HS-5 (cell line): ENCODE measurements around the gene COX14.
A peak's percentile ranks its signal among the peaks of the same experiment; 100 is the strongest.

Experiments
- DNase-seq: peaks from one replicate; pipeline ENCODE4 v3.0.0-alpha.2; 2012; ENCODE audit warnings: low read depth

COX14 gene

GRCh38 chr12:50084775-50085614 is 27.0 kb upstream of the COX14 start, which contains the start of gene SMARCD1:
Gene SMARCD1 (plus strand): TSS chr12:50085342. CDS start chr12:50085370, 28 bp downstream.
- peak; percentile 71 for DNase-seq

GRCh38 chr12:50085615-50086072 is 26.4 kb upstream of the COX14 start:
- no peak for DNase-seq

- no peak for DNase-seq
Observed at GRCh38 chr12:50086148-50086547, 25.9 kb upstream of the COX14 start.

GRCh38 chr12:50087151-50087550 is 24.9 kb upstream of the COX14 start:
- DNase-seq: no peak

- peak; percentile 68 for DNase-seq
Observed at GRCh38 chr12:50087995-50088394, 24.0 kb upstream of the COX14 start.

- DNase-seq: no peak
Observed at GRCh38 chr12:50088577-50089335, 23.3 kb upstream of the COX14 start.

- DNase-seq: no peak
Observed at GRCh38 chr12:50089730-50090129, 22.3 kb upstream of the COX14 start.

GRCh38 chr12:50090391-50090790 is 21.6 kb upstream of the COX14 start:
- no peak for DNase-seq

GRCh38 chr12:50097952-50098351 is 14.1 kb upstream of the COX14 start:
- no peak for DNase-seq

GRCh38 chr12:50099302-50100008 is 12.6 kb upstream of the COX14 start:
- DNase-seq: no peak

- DNase-seq: no peak
Observed at GRCh38 chr12:50100561-50100960, 11.5 kb upstream of the COX14 start.

GRCh38 chr12:50101663-50102062 is 10.4 kb upstream of the COX14 start:
- no peak for DNase-seq

- DNase-seq: no peak
Observed at GRCh38 chr12:50102131-50102531, 9.9 kb upstream of the COX14 start.

GRCh38 chr12:50102646-50103309 is 9.3 kb upstream of the COX14 start:
- DNase-seq: no peak

GRCh38 chr12:50103351-50103750 is 8.7 kb upstream of the COX14 start:
- DNase-seq: no peak

GRCh38 chr12:50103767-50104321 is 8.2 kb upstream of the COX14 start, which contains the start of gene GPD1:
Gene GPD1 (plus strand): TSS chr12:50104008. CDS start chr12:50104051, 43 bp downstream.
- DNase-seq: no peak

GRCh38 chr12:50104417-50105366 is 7.3 kb upstream of the COX14 start:
- DNase-seq: no peak

GRCh38 chr12:50105913-50106450 is 6.1 kb upstream of the COX14 start:
- no peak for DNase-seq

- no peak for DNase-seq
Observed at GRCh38 chr12:50106907-50107306, 5.1 kb upstream of the COX14 start.
